Calu3 (cell line): ENCODE results near the gene RASGRF1. TPM values are rescaled to one million over a fixed set of nuclear protein-coding genes. Genes with fewer than 3 reads are reported as not detected.

Experiments used
- BruUV-seq: library from RNA; stranded (reverse); fragments of 400-500 nt; replicated peaks from 2 replicates; lab custom pipeline; 2021; lab: Mats Ljungman, UMichigan
- CTCF ChIA-PET: fragments of 300-600 bp; sonication (Branson Sonifier 250); formaldehyde crosslinking; loops from one replicate; lab custom pipeline; 2022; ENCODE audit warnings: antibody characterized with exemption; lab: Charles Lee
- DNase-seq: peaks from one replicate; pipeline ENCODE4 v3.0.0; 2022
- H3K27ac Mint-ChIP-seq: one replicate; pipeline ENCODE4 v1.8.0; 2022; ENCODE audit warnings: mixed read lengths; ENCODE audit not compliant: unreplicated experiment
- H3K27me3 Mint-ChIP-seq: one replicate; pipeline ENCODE4 v1.8.0; 2022; ENCODE audit warnings: mixed read lengths; ENCODE audit not compliant: unreplicated experiment
- H3K36me3 Mint-ChIP-seq: one replicate; pipeline ENCODE4 v1.8.0; 2022; ENCODE audit warnings: mild to moderate bottlenecking, moderate library complexity, mixed read lengths; ENCODE audit not compliant: insufficient read depth, unreplicated experiment
- H3K4me1 Mint-ChIP-seq: one replicate; pipeline ENCODE4 v1.8.0; 2022; ENCODE audit warnings: mild to moderate bottlenecking, low read depth, mixed read lengths; ENCODE audit not compliant: unreplicated experiment
- H3K4me3 Mint-ChIP-seq: one replicate; pipeline ENCODE4 v1.8.0; 2022; ENCODE audit warnings: mild to moderate bottlenecking, low read depth, moderate library complexity, mixed read lengths; ENCODE audit not compliant: unreplicated experiment
- H3K9me3 Mint-ChIP-seq: one replicate; pipeline ENCODE4 v1.8.0; 2022; ENCODE audit warnings: low read depth, mixed read lengths; ENCODE audit not compliant: unreplicated experiment
- CTCF ChIP-seq: fragments of 200-600 bp; IDR thresholded peaks from one replicate; pipeline ENCODE4 v1.8.0; 2022; ENCODE audit warnings: antibody characterized with exemption; ENCODE audit not compliant: unreplicated experiment
- intact Hi-C: fragments of 100-400 bp; cut with micrococcal nuclease; formaldehyde crosslinking; loops from one replicate; pipeline ENCODE4 v1.10.0; 2022; ENCODE audit not compliant: unreplicated experiment
- total RNA-seq: library from RNA; stranded (reverse); gene quantifications from 2 replicates; pipeline ENCODE4 v1.2.3, GENCODE V29; 2022

The RASGRF1 gene
- total RNA-seq, 1 experiment from 2014 or later, result 2.2 TPM

- DNase-seq, result no peak
- no peaks in the 10 kb centered on the region for H3K9me3 Mint-ChIP-seq
- H3K27me3 Mint-ChIP-seq, result peaks cover 97% of the 10 kb centered on the region
- intact Hi-C loops, result no loop called here
- CTCF ChIA-PET, result no interaction called here
- no peak overlapping the region for H3K4me3 Mint-ChIP-seq
- no TSS peak for BruUV-seq
- H3K4me1 Mint-ChIP-seq, result no peaks in the 10 kb centered on the region
- H3K27ac Mint-ChIP-seq, result no peak overlapping the region
- TF ChIP-seq CTCF, result no peak
- H3K36me3 Mint-ChIP-seq, result no peaks in the 10 kb centered on the region
Measured at GRCh38 chr15:79088426-79089205, 2.0 kb downstream of the RASGRF1 start.

GRCh38 chr15:79086814-79087213 is 3.8 kb downstream of the RASGRF1 start:
- DNase-seq, result no peak
- no peak overlapping the region for H3K27ac Mint-ChIP-seq
- no peak for TF ChIP-seq CTCF
- CTCF ChIA-PET, result interaction anchor here (0.7 kb wide), 1 partner anchor 31 kb away, joined by 9 read pairs; no protein-coding TSS in a partner anchor
- no peaks in the 10 kb centered on the region for H3K36me3 Mint-ChIP-seq
- no peaks in the 10 kb centered on the region for H3K4me1 Mint-ChIP-seq
- intact Hi-C loops, result no loop called here
- BruUV-seq, result no TSS peak
- no peaks in the 10 kb centered on the region for H3K9me3 Mint-ChIP-seq
- H3K4me3 Mint-ChIP-seq, result no peak overlapping the region
- H3K27me3 Mint-ChIP-seq, result peaks cover 97% of the 10 kb centered on the region

- Mint-ChIP-seq H3K27me3 (peaks cover 91% of the 10 kb centered on the region), H3K9me3 (no peaks in the 10 kb centered on the region), H3K27ac (no peak overlapping the region), H3K36me3 (no peaks in the 10 kb centered on the region), H3K4me1 (no peaks in the 10 kb centered on the region), H3K4me3 (no peak overlapping the region)
- intact Hi-C loops, result no loop called here
- TF ChIP-seq CTCF, result no peak
- no TSS peak for BruUV-seq
- CTCF ChIA-PET, result interaction anchor here (1.2 kb wide), 1 partner anchor 31 kb away, joined by 3 read pairs; no protein-coding TSS in a partner anchor
- no peak for DNase-seq
Measured at GRCh38 chr15:79084308-79084968, 6.1 kb downstream of the RASGRF1 start.

- Mint-ChIP-seq H3K27me3 (peaks cover 89% of the 10 kb centered on the region), H3K4me3 (no peak overlapping the region), H3K27ac (no peak overlapping the region), H3K9me3 (no peaks in the 10 kb centered on the region), H3K4me1 (no peaks in the 10 kb centered on the region), H3K36me3 (no peaks in the 10 kb centered on the region)
- intact Hi-C loops, result no loop called here
- TF ChIP-seq CTCF, result no peak
- CTCF ChIA-PET, result no interaction called here
- no peak for DNase-seq
- BruUV-seq, result no TSS peak
Measured at GRCh38 chr15:79083154-79083553, 7.4 kb downstream of the RASGRF1 start.
